Uterus (tissue), 2 donors: ENCODE results near the gene CAMLG.

Source experiments
- CTCF ChIP-seq, 4 experiments: fragments of 200-600 bp in 2 of 4; fragments of 450-650 bp in 2 of 4; sonication (generic) in 2 of 4; IDR thresholded peaks; one replicate each; pipeline ENCODE4 v1.5.1; 2016 to 2019; ENCODE audit warnings: antibody characterized with exemption in 4 of 4, mild to moderate bottlenecking in 2 of 4, moderate library complexity in 1 of 4
- POLR2A ChIP-seq, 2 donors: fragments of 450-650 bp; IDR thresholded peaks; one replicate each; pipeline ENCODE4 v1.6.1; 2016; ENCODE audit warnings: antibody characterized with exemption in 2 of 2, mild to moderate bottlenecking in 1 of 2, moderate library complexity in 1 of 2

DNA sequence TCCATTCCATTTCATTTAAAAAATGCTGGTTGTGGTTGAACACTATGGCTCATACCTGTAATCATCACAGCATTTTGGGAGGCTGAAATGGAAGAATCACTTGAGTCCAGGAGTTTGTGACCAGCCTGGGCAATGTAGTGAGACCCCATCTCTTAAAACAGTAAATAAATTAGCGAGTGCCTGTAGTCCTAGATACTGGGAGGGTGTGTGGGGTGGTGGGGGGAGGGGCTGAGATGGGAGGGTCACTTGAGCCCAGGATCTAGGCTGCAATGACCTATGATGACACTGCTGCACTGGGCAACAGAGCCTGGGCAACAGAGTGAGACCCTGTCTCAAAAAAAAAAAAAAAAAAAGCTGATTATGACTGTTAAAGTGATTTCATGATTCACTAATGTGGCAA lies 49.3 kb downstream of the CAMLG start:
- no peak for TF ChIP-seq CTCF (IDR thresholded peaks at IDR 0.05)
- no peak for TF ChIP-seq POLR2A (IDR thresholded peaks at IDR 0.05)
